Mesenchymal stem cell (in vitro differentiated cells and primary cell): ENCODE data around the gene MALRD1.

Experiments used
- DNase-seq: peaks from one replicate; pipeline ENCODE4 v3.0.0-alpha.2; 2013
- H2AFZ ChIP-seq: one replicate; pipeline ENCODE4 v1.6.1; 2013; ENCODE audit warnings: low read depth, mild to moderate bottlenecking, control low read depth, inconsistent platforms, low read length, moderate library complexity
- H2AK5ac ChIP-seq: 2 replicates; pipeline ENCODE4 v1.6.1; 2013; ENCODE audit warnings: low read length, moderate library complexity, mild to moderate bottlenecking, inconsistent platforms; ENCODE audit not compliant: severe bottlenecking
- H2BK120ac ChIP-seq: one replicate; pipeline ENCODE4 v1.6.1; 2013; ENCODE audit warnings: low read depth, mild to moderate bottlenecking, inconsistent platforms, low read length, moderate library complexity
- H2BK12ac ChIP-seq, 2 experiments: one replicate each; pipeline ENCODE4 v1.6.1; 2013; ENCODE audit warnings: inconsistent platforms in 2 of 2, low read length in 2 of 2, mild to moderate bottlenecking in 2 of 2, moderate library complexity in 2 of 2, control low read depth in 1 of 2
- H2BK15ac ChIP-seq: one replicate; pipeline ENCODE4 v1.6.1; 2013; ENCODE audit warnings: mild to moderate bottlenecking, low read depth, inconsistent platforms; ENCODE audit not compliant: poor library complexity, severe bottlenecking
- H2BK5ac ChIP-seq: 2 replicates; pipeline ENCODE4 v1.6.1; 2013; ENCODE audit warnings: low read depth, mild to moderate bottlenecking, low read length, control low read depth, inconsistent platforms; ENCODE audit not compliant: poor library complexity, severe bottlenecking
- H3K14ac ChIP-seq, 2 experiments: one replicate each; pipeline ENCODE4 v1.6.1; 2013; ENCODE audit warnings: inconsistent platforms in 2 of 2, low read length in 2 of 2, control low read depth in 1 of 2, mild to moderate bottlenecking in 1 of 2, moderate library complexity in 1 of 2
- H3K18ac ChIP-seq, 2 experiments: one replicate each; pipeline ENCODE4 v1.6.1; 2013; ENCODE audit warnings: inconsistent platforms in 2 of 2, low read length in 2 of 2, control low read depth in 1 of 2, low read depth in 1 of 2, mild to moderate bottlenecking in 1 of 2
- H3K23ac ChIP-seq, 2 experiments: one replicate each; pipeline ENCODE4 v1.6.1; 2013; ENCODE audit warnings: inconsistent platforms in 2 of 2, low read length in 2 of 2, mild to moderate bottlenecking in 2 of 2, moderate library complexity in 2 of 2, control low read depth in 1 of 2
- H3K27ac ChIP-seq: 2 replicates; pipeline ENCODE4 v1.5.1; 2013; ENCODE audit warnings: mild to moderate bottlenecking, moderate library complexity, low read length, control low read depth, inconsistent platforms; ENCODE audit not compliant: poor library complexity, severe bottlenecking
- H3K27me3 ChIP-seq, 2 experiments: 2 replicates each; pipeline versions ENCODE4 v1.6.1 to v1.7.0; 2013; ENCODE audit warnings: low read length in 2 of 2, mild to moderate bottlenecking in 2 of 2, moderate library complexity in 2 of 2, control low read depth in 1 of 2, inconsistent platforms in 1 of 2; ENCODE audit not compliant: control insufficient read depth in 1 of 2, insufficient read depth in 1 of 2
- H3K36me3 ChIP-seq, 2 experiments: 2 replicates each; pipeline versions ENCODE4 v1.6.1 to v1.7.0; 2013; ENCODE audit warnings: low read length in 2 of 2, control low read depth in 1 of 2, inconsistent platforms in 1 of 2, low read depth in 1 of 2, mild to moderate bottlenecking in 1 of 2; ENCODE audit not compliant: insufficient read depth in 2 of 2, control insufficient read depth in 1 of 2
- H3K4ac ChIP-seq, 2 experiments: one replicate each; pipeline ENCODE4 v1.6.1; 2013; ENCODE audit warnings: inconsistent platforms in 2 of 2, low read length in 2 of 2, mild to moderate bottlenecking in 2 of 2, moderate library complexity in 2 of 2, control low read depth in 1 of 2, low read depth in 1 of 2
- H3K4me1 ChIP-seq: 2 replicates; pipeline ENCODE4 v1.6.1; 2013; ENCODE audit warnings: low read depth, low read length, control low read depth; ENCODE audit not compliant: control insufficient read depth, insufficient read depth
- H3K4me2 ChIP-seq: 2 replicates; pipeline ENCODE4 v1.6.1; 2013; ENCODE audit warnings: low read length, mild to moderate bottlenecking, inconsistent platforms; ENCODE audit not compliant: poor library complexity, severe bottlenecking
- H3K4me3 ChIP-seq, 2 experiments: 2 replicates each; pipeline versions ENCODE4 v1.5.1 to v1.7.0; 2013; ENCODE audit warnings: low read length in 2 of 2, mild to moderate bottlenecking in 2 of 2, control low read depth in 1 of 2, low read depth in 1 of 2; ENCODE audit not compliant: insufficient read depth in 1 of 2
- H3K79me1 ChIP-seq: replicated peaks from 2 replicates; pipeline ENCODE4 v1.6.1; 2013; ENCODE audit warnings: mild to moderate bottlenecking, control low read depth, low read length, inconsistent platforms; ENCODE audit not compliant: poor library complexity, severe bottlenecking
- H3K9ac ChIP-seq: 2 replicates; pipeline ENCODE4 v1.7.0; 2013; ENCODE audit warnings: mild to moderate bottlenecking, low read length, moderate library complexity
- H3K9me3 ChIP-seq: 2 replicates; pipeline ENCODE4 v1.7.0; 2013; ENCODE audit warnings: mild to moderate bottlenecking, low read length; ENCODE audit not compliant: control insufficient read depth
- H4K8ac ChIP-seq: one replicate; pipeline ENCODE4 v1.6.1; 2013; ENCODE audit warnings: inconsistent platforms, mild to moderate bottlenecking, low read length, moderate library complexity
- H4K91ac ChIP-seq: one replicate; pipeline ENCODE4 v1.6.1; 2013; ENCODE audit warnings: mild to moderate bottlenecking, low read length, inconsistent platforms
- WGBS: methylation state at CpG from one replicate; pipeline ENCODE4 v1.1.7; 2013; ENCODE audit warnings: mixed read lengths; 5-methylcytosine and 5-hydroxymethylcytosine counted together

MALRD1 gene

DNA sequence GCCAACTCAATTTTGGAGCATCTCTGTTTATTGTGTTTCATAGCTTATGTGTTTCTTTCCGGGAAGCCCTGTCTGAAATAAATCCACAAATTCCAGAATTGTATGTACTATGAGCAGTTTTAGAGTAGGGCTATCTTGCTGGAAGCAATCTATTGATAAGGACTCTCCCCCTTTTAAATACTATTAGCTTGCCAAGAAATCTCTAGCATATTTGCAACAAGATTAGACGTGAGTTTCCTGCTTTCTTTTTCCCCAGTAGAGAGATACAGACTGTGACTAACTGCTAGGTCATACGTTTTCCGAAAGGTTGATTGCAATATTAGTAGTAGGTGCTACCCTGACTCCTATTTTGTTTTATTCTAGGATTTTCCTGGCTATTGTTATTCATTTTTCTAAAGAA, 277.0 kb downstream of the MALRD1 start:
- DNase-seq: no peak
- Histone ChIP-seq H4K8ac (no peak overlapping the region), H3K4me1 (no peaks in the 10 kb centered on the region), H3K27ac (no peak overlapping the region), H2BK120ac (no peak overlapping the region), H3K4me3 (no peak overlapping the region), H3K9ac (no peak overlapping the region), H3K27me3 (no peaks in the 10 kb centered on the region), H2BK12ac (no peak overlapping the region), H2BK5ac (no peak overlapping the region), H3K4ac (no peak overlapping the region), H3K4me2 (no peak overlapping the region), H2AK5ac (no peak overlapping the region), H4K91ac (no peak overlapping the region), H3K9me3 (no peaks in the 10 kb centered on the region), H3K23ac (no peak overlapping the region), H3K79me1 (no peaks in the 10 kb centered on the region), H3K36me3 (no peaks in the 10 kb centered on the region), H3K18ac (no peak overlapping the region), H3K14ac (no peak overlapping the region), H2BK15ac (no peak overlapping the region), H2AFZ (no peak overlapping the region)
- WGBS: 100% methylated on average over 1 of the region's 4 CpGs

DNA sequence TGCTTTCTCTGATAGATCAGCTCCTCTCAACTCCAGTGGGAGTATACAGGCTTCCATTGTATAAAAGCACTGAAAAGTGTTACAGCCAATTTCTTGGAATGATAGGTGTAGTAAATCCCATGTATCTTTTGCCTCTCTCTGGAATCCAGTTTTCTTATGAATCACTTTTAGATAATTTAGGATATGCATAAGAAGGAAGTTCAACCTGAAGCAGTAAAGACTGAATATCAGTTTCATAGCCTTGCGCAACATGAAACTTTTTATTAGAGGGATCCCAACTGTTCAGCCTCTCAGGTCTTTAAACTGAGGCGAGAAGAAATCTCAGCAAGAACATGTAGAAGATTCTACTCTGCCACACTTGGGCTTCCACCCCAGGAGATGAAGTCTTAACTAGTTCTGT, 280.0 kb downstream of the MALRD1 start:
- no peak overlapping the region for H4K91ac ChIP-seq
- 88% methylated on average over 2 of the region's 2 CpGs for WGBS

DNA sequence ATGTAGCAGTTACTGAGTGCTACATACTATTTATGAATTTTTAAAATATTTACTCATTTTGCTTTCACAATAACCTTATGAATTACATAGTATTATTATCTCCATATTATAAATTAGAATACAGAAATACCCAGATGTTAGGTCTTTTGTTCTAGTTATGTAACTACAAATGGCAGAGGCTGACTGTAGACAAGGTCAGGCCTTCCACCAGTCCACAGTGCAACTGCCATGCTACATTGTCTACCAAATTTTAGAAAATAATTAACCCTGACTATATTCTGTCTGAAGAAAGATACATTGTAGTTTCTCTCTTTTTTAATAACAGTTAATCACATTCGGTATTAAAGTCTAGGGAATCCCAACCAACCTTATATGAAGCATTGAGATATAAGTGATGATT, 280.9 kb downstream of the MALRD1 start:
- H3K27ac ChIP-seq: no peak overlapping the region
- no peak overlapping the region for H4K8ac ChIP-seq
- H3K4me3 ChIP-seq: no peak overlapping the region
- no peak overlapping the region for H2AK5ac ChIP-seq
- no peak overlapping the region for H2BK15ac ChIP-seq
- H2AFZ ChIP-seq: no peak overlapping the region
- no peaks in the 10 kb centered on the region for H3K79me1 ChIP-seq
- no peak for DNase-seq
- no peak overlapping the region for H2BK120ac ChIP-seq
- no peaks in the 10 kb centered on the region for H3K27me3 ChIP-seq
- H2BK5ac ChIP-seq: no peak overlapping the region
- H3K36me3 ChIP-seq: no peaks in the 10 kb centered on the region
- H3K23ac ChIP-seq: no peak overlapping the region
- no peak overlapping the region for H3K18ac ChIP-seq
- no peak overlapping the region for H2BK12ac ChIP-seq
- H4K91ac ChIP-seq: no peak overlapping the region
- H3K9me3 ChIP-seq: no peaks in the 10 kb centered on the region
- no peak overlapping the region for H3K4me2 ChIP-seq
- no peak overlapping the region for H3K9ac ChIP-seq
- no CpG with 5 or more reads among the region's 1 CpG for WGBS
- no peaks in the 10 kb centered on the region for H3K4me1 ChIP-seq
- no peak overlapping the region for H3K14ac ChIP-seq
- H3K4ac ChIP-seq: no peak overlapping the region

More for the DNA sequence above, 280.0 kb downstream of the MALRD1 start:
- H2BK120ac ChIP-seq: no peak overlapping the region
- no peak overlapping the region for H3K9ac ChIP-seq
- H3K27ac ChIP-seq: no peak overlapping the region
- no peak overlapping the region for H2AK5ac ChIP-seq
- H4K8ac ChIP-seq: no peak overlapping the region
- no peak overlapping the region for H2BK5ac ChIP-seq
- H3K36me3 ChIP-seq: no peaks in the 10 kb centered on the region
- H3K14ac ChIP-seq: no peak overlapping the region
- no peaks in the 10 kb centered on the region for H3K27me3 ChIP-seq
- no peaks in the 10 kb centered on the region for H3K79me1 ChIP-seq
- H3K4me2 ChIP-seq: no peak overlapping the region
- H2BK15ac ChIP-seq: no peak overlapping the region
- no peaks in the 10 kb centered on the region for H3K9me3 ChIP-seq
- H2BK12ac ChIP-seq: no peak overlapping the region
- no peak overlapping the region for H3K4me3 ChIP-seq
- no peak for DNase-seq
- no peak overlapping the region for H2AFZ ChIP-seq
- no peaks in the 10 kb centered on the region for H3K4me1 ChIP-seq
- H3K4ac ChIP-seq: no peak overlapping the region
- H3K23ac ChIP-seq: no peak overlapping the region
- H3K18ac ChIP-seq: no peak overlapping the region

DNA sequence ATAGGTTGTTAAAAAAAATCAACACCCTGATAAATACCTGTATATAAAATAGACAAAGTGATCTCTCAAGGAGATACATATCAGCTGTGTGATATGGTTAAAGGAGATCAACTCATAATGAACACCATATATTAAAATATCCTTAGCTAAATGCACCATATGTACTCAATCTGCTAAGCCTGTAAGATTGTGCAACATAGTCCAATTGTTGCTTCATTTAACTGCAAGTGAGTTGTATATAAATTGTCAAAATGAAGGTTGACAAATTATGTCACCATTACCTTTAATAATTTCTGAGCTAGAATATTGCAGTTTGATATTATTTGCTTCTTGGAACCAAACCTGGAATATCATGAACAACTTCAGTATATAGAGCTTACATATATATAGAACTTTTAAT, 283.7 kb downstream of the MALRD1 start:
- Histone ChIP-seq H3K4me1 (no peaks in the 10 kb centered on the region), H2AFZ (no peak overlapping the region), H2BK12ac (no peak overlapping the region), H2BK120ac (no peak overlapping the region), H3K4me2 (no peak overlapping the region), H3K27me3 (no peaks in the 10 kb centered on the region), H3K14ac (no peak overlapping the region), H3K23ac (no peak overlapping the region), H3K4me3 (no peak overlapping the region), H3K18ac (no peak overlapping the region), H3K79me1 (no peaks in the 10 kb centered on the region), H2BK15ac (no peak overlapping the region), H4K8ac (no peak overlapping the region), H3K27ac (no peak overlapping the region), H2AK5ac (no peak overlapping the region), H2BK5ac (no peak overlapping the region), H3K9me3 (no peaks in the 10 kb centered on the region), H3K9ac (no peak overlapping the region), H4K91ac (no peak overlapping the region), H3K4ac (no peak overlapping the region), H3K36me3 (no peaks in the 10 kb centered on the region)
- no peak for DNase-seq
